Measurements from ENCODE around the gene MAJIN. TPM values are rescaled to one million over a fixed set of nuclear protein-coding genes. Genes with fewer than 3 reads are reported as not detected.

Gene MAJIN
- polyA plus RNA-seq, 1 of the 3 experiments (the other 2 are of a cell fraction), result not detected

GRCh38 chr11:64900263-64900678 lies 71.6 kb downstream of the MAJIN start:
- H2AFZ ChIP-seq (ENCODE audit: low read depth), result no peak overlapping the region
- ChIA-PET CTCF (interaction anchor here (0.7 to 26.7 kb wide), 4 partner anchors 10 to 52 kb away, joined by 3 to 530 read pairs (median 5); partner anchors contain the start of genes CDC42BPG and EHD1), POLR2A (no interaction called here)
- H3K4me3 ChIP-seq (ENCODE audit: low read depth in 2 of 2, low read length in 1 of 2), result no peak overlapping the region
- no peaks in the 10 kb centered on the region for H3F3A ChIP-seq (replicated peaks; ENCODE audit: insufficient read depth)
- H3K27me3 ChIP-seq (ENCODE audit: insufficient read depth), result no peaks in the 10 kb centered on the region
- peaks cover 0 to 29% of the 10 kb centered on the region in 2 experiments for H3K36me3 ChIP-seq (replicated peaks in 1 of 2; ENCODE audit: control insufficient read depth in 1 of 2, insufficient read depth in 2 of 2, low read length in 1 of 2)
- no peak overlapping the region for H3K4me2 ChIP-seq
- TF ChIP-seq MEF2A (IDR thresholded peaks at IDR 0.05; ENCODE audit: borderline replicate concordance, low read depth) (no peak), SMC3 (IDR thresholded peaks at IDR 0.05; ENCODE audit: low read depth, low read length) (no peak), TAF1 (IDR thresholded peaks at IDR 0.05; ENCODE audit: borderline replicate concordance, low read depth, low read length) (no peak), MXI1 (IDR thresholded peaks at IDR 0.05; ENCODE audit: low read depth, low read length) (no peak), TEAD4 (IDR thresholded peaks at IDR 0.05; ENCODE audit: borderline replicate concordance, insufficient read depth) (no peak), EZH2phosphoT487 (IDR thresholded peaks at IDR 0.05; ENCODE audit: borderline replicate concordance, low read depth) (no peak), ELF1 (IDR thresholded peaks at IDR 0.05) (no peak)
- H3K79me2 ChIP-seq (ENCODE audit: insufficient read depth), result no peaks in the 10 kb centered on the region
- no peaks in the 10 kb centered on the region for H3K9me3 ChIP-seq
- no peak overlapping the region for H3K9ac ChIP-seq
- no peak overlapping the region for H3K27ac ChIP-seq (ENCODE audit: low read depth in 2 of 2, low read length in 1 of 2)
- no peak for DNase-seq
- H3K9me2 ChIP-seq, result no peaks in the 10 kb centered on the region
- H4K20me1 ChIP-seq (ENCODE audit: insufficient read depth), result no peaks in the 10 kb centered on the region
- no peaks in the 10 kb centered on the region for H3K4me1 ChIP-seq (ENCODE audit: control insufficient read depth in 1 of 2, insufficient read depth in 2 of 2, low read depth in 1 of 2, low read length in 1 of 2)
- 82% methylated on average over 12 of the region's 14 CpGs for WGBS (ENCODE audit: low lambda C conversion rate)

GRCh38 chr11:64898541-64898940 lies 73.4 kb downstream of the MAJIN start:
- 94% methylated on average over 12 of the region's 19 CpGs for WGBS (ENCODE audit: low lambda C conversion rate)
- POLR2A ChIA-PET, result no interaction called here

GRCh38 chr11:64898076-64898445 lies 73.8 kb downstream of the MAJIN start:
- Histone ChIP-seq H3K9me3 (no peaks in the 10 kb centered on the region), H3F3A (replicated peaks; ENCODE audit: insufficient read depth) (no peaks in the 10 kb centered on the region), H3K9me2 (no peaks in the 10 kb centered on the region), H3K27me3 (ENCODE audit: insufficient read depth) (no peaks in the 10 kb centered on the region), H3K4me3 (ENCODE audit: low read depth in 2 of 2, low read length in 1 of 2) (no peak overlapping the region), H3K36me3 (replicated peaks in 1 of 2; ENCODE audit: control insufficient read depth in 1 of 2, insufficient read depth in 2 of 2, low read length in 1 of 2) (peaks cover 0 to 21% of the 10 kb centered on the region in 2 experiments), H3K9ac (no peak overlapping the region), H3K27ac (ENCODE audit: low read depth in 2 of 2, low read length in 1 of 2) (no peak overlapping the region), H4K20me1 (ENCODE audit: insufficient read depth) (no peaks in the 10 kb centered on the region), H3K4me1 (ENCODE audit: control insufficient read depth in 1 of 2, insufficient read depth in 2 of 2, low read depth in 1 of 2, low read length in 1 of 2) (peaks cover 0 to 3% of the 10 kb centered on the region in 2 experiments; a peak in 1 of 4 replicates), H3K4me2 (no peak overlapping the region), H2AFZ (ENCODE audit: low read depth) (no peak overlapping the region), H3K79me2 (ENCODE audit: insufficient read depth) (no peaks in the 10 kb centered on the region)
- ChIA-PET POLR2A (no interaction called here), CTCF (interaction anchor here (4.2 to 26.7 kb wide), 2 partner anchors 10 to 50 kb away, joined by 21 to 530 read pairs; partner anchors contain the start of gene CDC42BPG)
- no peak for DNase-seq
- TF ChIP-seq NRF1 (IDR thresholded peaks at IDR 0.05; ENCODE audit: low read depth, low read length) (no peak), RXRA (IDR thresholded peaks at IDR 0.05; ENCODE audit: borderline replicate concordance, low read depth) (no peak)
- WGBS (ENCODE audit: low lambda C conversion rate), result 97% methylated on average over 9 of the region's 9 CpGs

More at GRCh38 chr11:64898541-64898940, 73.4 kb downstream of the MAJIN start:
- Histone ChIP-seq H3K9ac (no peak overlapping the region), H3K4me3 (ENCODE audit: low read depth in 2 of 2, low read length in 1 of 2) (no peak overlapping the region), H3K4me2 (no peak overlapping the region), H3K36me3 (replicated peaks in 1 of 2; ENCODE audit: control insufficient read depth in 1 of 2, insufficient read depth in 2 of 2, low read length in 1 of 2) (peaks cover 0 to 26% of the 10 kb centered on the region in 2 experiments), H3K9me2 (no peaks in the 10 kb centered on the region), H3F3A (replicated peaks; ENCODE audit: insufficient read depth) (no peaks in the 10 kb centered on the region), H2AFZ (ENCODE audit: low read depth) (no peak overlapping the region), H3K27ac (ENCODE audit: low read depth in 2 of 2, low read length in 1 of 2) (no peak overlapping the region), H3K27me3 (ENCODE audit: insufficient read depth) (no peaks in the 10 kb centered on the region), H3K4me1 (ENCODE audit: control insufficient read depth in 1 of 2, insufficient read depth in 2 of 2, low read depth in 1 of 2, low read length in 1 of 2) (peaks cover 0 to 3% of the 10 kb centered on the region in 2 experiments; a peak in 1 of 4 replicates), H3K79me2 (ENCODE audit: insufficient read depth) (no peaks in the 10 kb centered on the region), H3K9me3 (no peaks in the 10 kb centered on the region), H4K20me1 (ENCODE audit: insufficient read depth) (no peaks in the 10 kb centered on the region)
- no peak for TF ChIP-seq NFIC (IDR thresholded peaks at IDR 0.05; ENCODE audit: borderline replicate concordance)
- CTCF ChIA-PET, result interaction anchor here (4.2 to 26.7 kb wide), 2 partner anchors 11 to 51 kb away, joined by 21 to 530 read pairs; partner anchors contain the start of gene CDC42BPG
- DNase-seq, result no peak

Data from SK-N-SH (cell line).